ENCODE data around the gene SYCE1L. TPM values are rescaled to one million over a fixed set of nuclear protein-coding genes. Genes with fewer than 3 reads are reported as not detected.

Gene SYCE1L
- total RNA-seq, 4 donors from 2014 or later: 0.76 to 1.1 TPM; not detected in 2

DNA sequence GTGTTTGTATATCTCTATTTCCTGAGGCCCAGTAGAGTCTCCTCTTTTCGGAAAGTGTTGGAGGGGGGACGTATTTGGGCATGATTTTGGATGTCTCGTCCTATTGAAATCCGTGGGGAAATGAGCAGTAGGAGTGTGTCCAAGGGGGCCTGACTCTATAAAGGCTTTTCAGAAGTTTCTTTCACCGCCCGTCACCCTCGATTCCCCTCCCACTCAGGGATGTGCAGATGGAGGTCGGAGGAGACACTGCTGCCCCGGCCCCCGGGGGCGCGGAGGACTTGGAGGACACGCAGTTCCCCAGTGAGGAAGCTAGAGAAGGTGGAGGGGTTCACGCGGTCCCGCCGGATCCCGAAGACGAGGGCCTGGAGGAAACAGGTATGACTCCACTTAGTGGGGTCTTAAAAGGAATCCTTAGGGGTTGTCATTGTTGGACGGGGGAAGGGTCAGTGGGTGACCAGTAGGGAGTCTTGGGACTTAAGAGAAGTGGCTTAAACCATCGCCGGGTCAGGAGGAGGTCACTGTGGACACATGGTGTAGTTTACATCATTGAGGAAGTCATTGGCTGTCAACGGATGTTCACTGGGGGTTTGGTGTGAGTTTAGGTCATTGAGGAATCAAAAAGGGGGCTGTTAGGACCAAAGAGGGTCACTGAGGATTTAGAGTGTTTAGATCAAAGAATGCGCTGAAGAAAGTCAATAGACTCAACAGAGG is 7.8 kb upstream of the SYCE1L start:
- Histone ChIP-seq H3K36me3 (peaks cover 14 to 37% (median 21%) of the 10 kb centered on the region in 3 donors), H3K27ac (peak overlapping the region; percentile 93 to 99 (median 96)), H3K27me3 (no peaks in the 10 kb centered on the region), H3K4me3 (peak overlapping the region; percentile 65 to 98 (median 84)), H3K4me1 (peaks cover 0 to 36% (median 9%) of the 10 kb centered on the region in 3 donors), H3K9me3 (no peaks in the 10 kb centered on the region)
- peak in 1 of 4 donors; percentile 1 for TF ChIP-seq POLR2A (IDR thresholded peaks at IDR 0.05)
- TF ChIP-seq, protein P1, sequence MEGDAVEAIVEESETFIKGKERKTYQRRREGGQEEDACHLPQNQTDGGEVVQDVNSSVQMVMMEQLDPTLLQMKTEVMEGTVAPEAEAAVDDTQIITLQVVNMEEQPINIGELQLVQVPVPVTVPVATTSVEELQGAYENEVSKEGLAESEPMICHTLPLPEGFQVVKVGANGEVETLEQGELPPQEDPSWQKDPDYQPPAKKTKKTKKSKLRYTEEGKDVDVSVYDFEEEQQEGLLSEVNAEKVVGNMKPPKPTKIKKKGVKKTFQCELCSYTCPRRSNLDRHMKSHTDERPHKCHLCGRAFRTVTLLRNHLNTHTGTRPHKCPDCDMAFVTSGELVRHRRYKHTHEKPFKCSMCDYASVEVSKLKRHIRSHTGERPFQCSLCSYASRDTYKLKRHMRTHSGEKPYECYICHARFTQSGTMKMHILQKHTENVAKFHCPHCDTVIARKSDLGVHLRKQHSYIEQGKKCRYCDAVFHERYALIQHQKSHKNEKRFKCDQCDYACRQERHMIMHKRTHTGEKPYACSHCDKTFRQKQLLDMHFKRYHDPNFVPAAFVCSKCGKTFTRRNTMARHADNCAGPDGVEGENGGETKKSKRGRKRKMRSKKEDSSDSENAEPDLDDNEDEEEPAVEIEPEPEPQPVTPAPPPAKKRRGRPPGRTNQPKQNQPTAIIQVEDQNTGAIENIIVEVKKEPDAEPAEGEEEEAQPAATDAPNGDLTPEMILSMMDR (IDR thresholded peaks at IDR 0.05): no peak
- DNase-seq: no peak
- WGBS, 2 donors: 6 to 10% methylated on average over 8 to 15 of the region's 24 CpGs
- intact Hi-C loops (cut with DNase I): no loop called here

GRCh38 chr16:77193377-77193776 is 5.8 kb upstream of the SYCE1L start:
- DNase-seq: no peak
- 93 to 100% methylated on average over 3 to 4 of the region's 13 CpGs for WGBS, 2 donors
- Histone ChIP-seq H3K27ac (no peak overlapping the region), H3K4me3 (no peak overlapping the region), H3K4me1 (peaks cover 0 to 36% (median 9%) of the 10 kb centered on the region in 3 donors), H3K36me3 (peaks cover 32 to 56% (median 35%) of the 10 kb centered on the region in 3 donors), H3K9me3 (no peaks in the 10 kb centered on the region), H3K27me3 (no peaks in the 10 kb centered on the region)
- intact Hi-C loops (cut with DNase I): no loop called here
- no peak for TF ChIP-seq POLR2A (IDR thresholded peaks at IDR 0.05)
- TF ChIP-seq, protein P1 (IDR thresholded peaks at IDR 0.05): no peak

DNA sequence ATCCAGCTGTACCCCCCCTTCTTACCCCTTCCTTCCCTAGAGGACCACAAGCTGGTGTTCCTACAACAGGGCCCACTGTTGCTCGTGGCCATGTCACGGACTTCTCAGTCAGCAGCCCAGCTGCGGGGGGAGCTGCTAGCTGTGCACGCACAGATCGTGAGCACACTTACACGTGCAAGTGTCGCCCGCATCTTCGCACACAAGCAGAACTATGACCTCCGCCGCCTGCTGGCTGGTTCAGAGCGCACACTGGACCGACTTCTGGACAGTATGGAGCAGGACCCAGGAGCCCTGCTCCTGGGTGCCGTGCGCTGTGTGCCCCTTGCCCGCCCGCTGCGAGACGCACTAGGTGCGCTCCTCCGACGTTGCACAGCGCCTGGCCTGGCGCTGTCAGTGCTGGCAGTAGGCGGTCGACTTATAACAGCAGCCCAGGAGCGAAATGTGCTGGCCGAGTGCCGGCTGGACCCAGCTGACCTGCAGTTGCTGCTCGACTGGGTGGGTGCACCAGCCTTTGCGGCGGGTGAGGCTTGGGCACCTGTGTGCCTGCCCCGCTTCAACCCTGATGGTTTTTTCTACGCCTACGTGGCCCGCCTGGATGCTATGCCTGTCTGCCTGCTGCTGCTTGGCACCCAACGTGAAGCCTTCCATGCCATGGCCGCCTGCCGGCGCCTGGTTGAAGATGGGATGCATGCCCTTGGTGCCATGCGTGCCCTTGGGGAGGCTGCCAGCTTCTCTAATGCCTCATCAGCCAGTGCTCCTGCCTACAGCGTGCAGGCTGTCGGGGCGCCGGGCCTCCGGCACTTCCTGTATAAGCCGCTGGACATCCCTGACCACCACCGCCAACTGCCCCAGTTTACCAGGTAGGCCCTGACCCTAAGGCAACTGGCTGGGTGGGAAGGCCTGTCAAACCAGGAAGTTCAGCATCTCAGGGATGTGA is 4.6 kb upstream of the SYCE1L start:
- Histone ChIP-seq H3K27ac (no peak overlapping the region), H3K9me3 (no peaks in the 10 kb centered on the region), H3K4me3 (no peak overlapping the region), H3K27me3 (no peaks in the 10 kb centered on the region), H3K4me1 (peaks cover 0 to 33% (median 9%) of the 10 kb centered on the region in 3 donors), H3K36me3 (peaks cover 39 to 68% (median 45%) of the 10 kb centered on the region in 3 donors)
- WGBS, 2 donors: 97 to 98% methylated on average over 18 to 31 of the region's 48 CpGs
- no peak for DNase-seq
- intact Hi-C loops (cut with DNase I): no loop called here
- TF ChIP-seq, protein P1 (IDR thresholded peaks at IDR 0.05): no peak
- TF ChIP-seq POLR2A (IDR thresholded peaks at IDR 0.05): no peak

DNA sequence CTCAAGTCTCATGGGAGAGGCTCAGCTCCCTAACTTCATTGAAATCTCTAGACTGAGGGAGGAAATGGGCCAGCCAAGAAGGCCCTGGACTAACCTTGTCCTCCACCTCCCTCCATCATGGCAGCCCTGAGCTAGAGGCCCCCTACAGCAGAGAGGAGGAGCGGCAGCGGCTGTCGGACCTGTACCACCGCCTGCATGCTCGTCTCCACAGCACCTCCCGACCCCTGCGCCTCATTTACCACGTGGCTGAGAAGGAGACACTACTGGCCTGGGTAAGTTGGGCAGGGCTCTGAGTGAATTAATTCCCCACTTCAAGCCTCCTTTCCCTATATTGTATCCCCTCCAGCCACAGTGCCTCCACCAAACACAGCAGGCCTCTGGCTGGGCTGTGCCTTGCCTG is 3.8 kb upstream of the SYCE1L start:
- TF ChIP-seq POLR2A (IDR thresholded peaks at IDR 0.05): no peak
- intact Hi-C loops (cut with DNase I): no loop called here
- no peak for DNase-seq
- H3K27me3 ChIP-seq: no peaks in the 10 kb centered on the region
- H3K4me3 ChIP-seq: no peak overlapping the region
- H3K9me3 ChIP-seq: no peaks in the 10 kb centered on the region
- 60 to 85% methylated on average over 1 to 3 of the region's 8 CpGs for WGBS, 2 donors
- H3K4me1 ChIP-seq: peaks cover 0 to 25% (median 9%) of the 10 kb centered on the region in 3 donors
- H3K36me3 ChIP-seq: peaks cover 39 to 77% (median 45%) of the 10 kb centered on the region in 3 donors
- no peak overlapping the region for H3K27ac ChIP-seq

- H3K36me3 ChIP-seq: peaks cover 39 to 88% (median 45%) of the 10 kb centered on the region in 3 donors
- WGBS, 2 donors: 90% methylated on average over 2 of the region's 2 CpGs; no CpG with 5 or more reads in 1 of the 2 donors
These were observed 1.5 kb upstream of the SYCE1L start for GRCh38 chr16:77197747-77198146.

More at GRCh38 chr16:77197747-77198146, 1.5 kb upstream of the SYCE1L start:
- intact Hi-C loops (cut with DNase I): no loop called here
- Histone ChIP-seq H3K9me3 (no peaks in the 10 kb centered on the region), H3K27me3 (no peaks in the 10 kb centered on the region), H3K4me1 (peaks cover 0 to 11% (median 0%) of the 10 kb centered on the region in 3 donors), H3K27ac (no peak overlapping the region), H3K4me3 (no peak overlapping the region)
- no peak for DNase-seq
- TF ChIP-seq POLR2A (IDR thresholded peaks at IDR 0.05): no peak
- TF ChIP-seq, protein P1 (IDR thresholded peaks at IDR 0.05): no peak
